ENCODE data around the gene DCLK2.

- 0 out of 2 replicates have a peak, but pooled peaks have one; percentile 9 for TF ChIP-seq CTCF (IDR thresholded peaks at IDR 0.05; ENCODE audit: low read depth, low read length)
- no peak for TF ChIP-seq EZH2phosphoT487 (IDR thresholded peaks at IDR 0.05; ENCODE audit: low read depth)
These were observed 134.7 kb downstream of the DCLK2 start for GRCh38 chr4:150212927-150213326.

Data from OCI-LY3 (cell line).